Measurements from ENCODE around the gene YIF1B.
"Not testable (repeated sequence)": the region's sequence is repeated elsewhere in the genome, so short reads cannot be mapped to it uniquely, and the experiment has no call there.

Gene YIF1B, protein sequence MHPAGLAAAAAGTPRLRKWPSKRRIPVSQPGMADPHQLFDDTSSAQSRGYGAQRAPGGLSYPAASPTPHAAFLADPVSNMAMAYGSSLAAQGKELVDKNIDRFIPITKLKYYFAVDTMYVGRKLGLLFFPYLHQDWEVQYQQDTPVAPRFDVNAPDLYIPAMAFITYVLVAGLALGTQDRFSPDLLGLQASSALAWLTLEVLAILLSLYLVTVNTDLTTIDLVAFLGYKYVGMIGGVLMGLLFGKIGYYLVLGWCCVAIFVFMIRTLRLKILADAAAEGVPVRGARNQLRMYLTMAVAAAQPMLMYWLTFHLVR

DNA sequence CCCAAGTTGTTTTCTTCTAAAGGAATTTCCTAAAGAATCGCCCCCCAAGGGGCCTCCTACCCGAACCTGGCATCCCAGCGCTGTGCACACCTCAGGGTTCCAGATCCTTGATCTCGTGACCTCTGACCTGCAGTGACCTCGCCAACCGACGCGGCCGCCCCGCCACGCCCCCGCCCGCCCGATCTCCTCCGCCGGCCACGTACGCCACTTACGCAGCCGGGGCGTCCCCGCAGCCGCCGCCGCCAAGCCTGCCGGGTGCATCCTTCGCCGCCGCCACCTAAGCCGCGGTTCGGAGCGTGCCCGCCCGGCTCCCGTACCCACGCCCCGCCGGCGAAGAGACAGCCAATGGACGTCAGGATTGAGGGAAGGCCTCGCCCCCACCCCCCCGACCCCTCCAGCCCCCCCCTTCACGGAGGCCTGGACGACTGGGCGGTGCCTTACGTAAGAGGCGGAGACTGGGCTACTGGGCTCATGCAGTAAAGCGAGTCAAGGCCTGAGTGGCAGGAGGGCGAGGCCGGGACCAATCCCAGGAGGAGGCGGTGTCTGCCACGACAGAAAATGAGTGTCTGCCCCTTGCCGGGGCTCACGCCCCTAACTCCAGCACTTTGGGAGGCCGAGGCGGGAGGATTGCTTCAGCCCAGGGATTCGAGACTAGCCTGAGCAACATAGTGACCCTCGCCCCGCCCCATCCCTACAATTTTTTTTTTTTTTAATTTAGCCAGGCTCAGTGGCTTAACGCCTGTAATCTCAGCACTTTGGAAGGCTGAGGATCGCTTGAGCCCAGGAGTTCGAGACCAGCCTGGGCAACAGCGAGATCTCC, at the start of gene YIF1B:
TSS of gene YIF1B (minus strand) at position 291 of the 820 bp plus-strand sequence. CDS start at position 261, 30 bp downstream.
- DNase-seq (ENCODE audit: low read depth): peak; percentile 91

DNA sequence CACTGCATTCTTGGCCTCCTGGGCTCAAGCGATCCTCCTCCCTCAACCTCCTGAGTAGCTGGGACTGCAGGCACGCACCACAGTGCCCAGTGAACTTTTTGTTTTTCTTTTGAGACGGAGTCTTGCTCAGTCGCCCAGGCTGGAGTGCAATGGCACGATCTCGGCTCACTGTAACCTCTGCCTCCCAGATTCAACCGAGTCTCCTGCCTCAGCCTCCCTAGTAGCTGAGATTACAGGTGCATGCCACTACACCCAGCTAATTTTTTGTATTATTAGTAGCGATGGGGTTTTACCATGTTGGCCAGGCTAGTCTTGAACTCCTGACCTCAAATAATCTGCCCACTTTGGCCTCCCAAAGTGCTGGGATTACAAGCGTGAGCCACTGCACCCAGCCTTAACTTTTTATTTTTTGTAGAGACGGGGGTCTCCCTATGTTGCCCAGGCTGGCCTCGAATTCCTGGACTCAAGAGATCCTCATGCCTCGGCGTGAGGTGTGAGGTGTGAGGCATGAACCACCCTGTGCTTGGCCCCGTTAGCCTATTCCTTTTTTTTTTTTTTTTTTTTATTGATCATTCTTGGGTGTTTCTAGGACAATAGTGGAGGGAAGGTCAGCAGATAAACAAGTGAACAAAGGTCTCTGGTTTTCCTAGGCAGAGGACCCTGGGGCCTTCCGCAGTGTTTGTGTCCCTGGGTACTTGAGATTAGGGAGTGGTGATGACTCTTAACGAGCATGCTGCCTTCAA, 47.4 kb upstream of the YIF1B start:
- DNase-seq (ENCODE audit: low read depth): not testable (repeated sequence)

DNA sequence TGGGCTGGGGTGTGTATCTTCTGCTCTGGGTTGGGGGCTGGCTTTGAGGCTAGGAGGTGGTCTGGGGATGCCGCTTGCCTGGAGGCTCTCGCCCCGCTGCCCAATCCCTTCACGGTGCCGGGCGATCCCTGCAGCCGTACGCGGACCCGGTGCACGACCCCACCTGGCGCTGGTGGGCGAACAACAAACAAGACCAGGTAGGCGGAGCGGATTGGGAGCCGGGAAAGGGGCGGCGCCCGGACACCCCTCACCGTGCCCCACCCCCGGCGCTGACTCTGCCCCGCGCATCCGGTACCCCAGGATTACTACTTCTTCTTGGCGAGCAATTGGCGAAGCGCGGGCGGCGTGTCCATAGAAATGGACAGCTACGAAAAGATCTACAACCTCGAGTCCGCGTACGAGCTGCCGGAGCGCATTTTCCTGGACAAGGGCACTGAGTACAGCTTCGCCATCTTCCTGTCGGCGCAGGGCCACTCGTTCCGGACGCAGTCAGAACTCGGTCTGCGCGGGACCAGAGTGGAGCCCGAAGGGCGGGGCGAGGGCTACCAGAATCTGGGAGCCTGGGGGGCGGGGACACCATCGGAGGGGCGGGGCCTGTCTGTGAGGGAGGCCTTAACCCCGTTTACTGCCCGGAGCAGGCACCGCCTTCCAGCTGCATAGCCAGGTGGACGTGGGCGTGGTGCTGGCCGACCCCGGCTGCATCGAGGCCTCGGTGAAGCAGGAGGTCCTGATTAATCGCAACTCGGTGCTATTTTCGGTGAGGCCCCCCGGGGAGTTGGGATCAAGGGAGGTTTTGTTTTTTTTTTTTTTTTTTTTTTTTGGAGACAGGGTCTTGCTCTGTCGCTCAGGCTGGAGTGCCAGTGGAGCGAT, 46.6 kb upstream of the YIF1B start:
- DNase-seq (ENCODE audit: low read depth): peak; percentile 53

DNA sequence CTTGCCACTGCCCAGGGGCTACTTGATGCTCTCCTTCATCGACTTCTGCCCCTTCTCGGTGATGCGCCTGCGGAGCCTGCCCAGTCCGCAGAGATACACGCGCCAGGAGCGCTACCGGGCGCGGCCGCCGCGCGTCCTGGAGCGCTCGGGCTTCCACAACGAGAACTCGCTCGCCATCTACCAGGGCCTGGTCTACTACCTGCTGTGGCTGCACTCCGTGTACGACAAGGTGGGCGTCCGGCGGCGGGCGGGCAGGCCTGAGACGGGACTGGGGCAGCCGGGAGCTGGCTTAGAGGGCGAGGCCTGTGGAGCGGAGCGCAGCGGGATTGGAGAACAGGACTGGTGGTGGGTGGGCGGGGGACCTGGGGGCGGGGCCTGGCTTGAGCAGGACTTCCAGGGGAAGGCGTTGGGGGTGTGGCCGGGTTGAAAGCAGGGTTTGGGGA, 45.9 kb upstream of the YIF1B start:
- DNase-seq (ENCODE audit: low read depth): peak; percentile 33

DNA sequence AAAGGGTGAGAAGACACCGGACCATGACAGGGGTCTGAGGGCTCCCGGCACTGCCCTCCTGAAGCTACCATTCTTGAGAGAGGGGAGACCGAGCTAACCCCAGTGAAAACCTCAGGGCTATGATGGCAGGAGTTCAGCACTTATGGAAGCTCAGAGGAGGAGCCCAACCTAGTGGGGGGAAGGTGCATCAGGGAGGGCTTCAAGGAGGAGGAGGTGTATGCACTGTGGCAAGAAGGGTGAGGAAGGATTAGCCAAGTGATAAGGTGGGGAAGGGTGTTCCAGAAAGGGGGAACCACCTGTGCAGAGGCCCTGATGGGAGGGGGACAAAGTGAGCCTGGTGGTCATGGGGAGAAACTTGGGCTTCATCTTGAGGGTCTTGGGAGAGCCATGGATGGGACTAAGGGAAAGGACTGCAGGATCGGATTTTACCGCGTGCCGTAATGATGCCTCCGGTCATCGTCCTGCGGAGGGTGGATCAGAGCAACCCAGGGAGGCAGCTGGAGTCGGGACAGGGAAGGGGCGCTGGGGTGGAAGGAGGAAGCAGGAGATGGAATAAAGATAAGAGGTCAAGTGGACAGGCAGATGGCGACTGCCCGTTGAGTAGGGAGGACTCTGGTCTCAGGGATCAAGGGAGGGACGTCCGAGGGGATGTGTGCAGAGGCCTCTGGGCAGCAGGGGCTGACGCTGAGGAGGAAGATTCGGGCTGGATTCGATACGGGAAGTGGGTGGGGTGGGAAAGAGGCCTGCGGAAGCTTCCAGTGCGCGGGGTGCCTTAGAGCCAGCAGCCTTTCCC, 45.3 kb upstream of the YIF1B start:
- no peak for DNase-seq (ENCODE audit: low read depth)

DNA sequence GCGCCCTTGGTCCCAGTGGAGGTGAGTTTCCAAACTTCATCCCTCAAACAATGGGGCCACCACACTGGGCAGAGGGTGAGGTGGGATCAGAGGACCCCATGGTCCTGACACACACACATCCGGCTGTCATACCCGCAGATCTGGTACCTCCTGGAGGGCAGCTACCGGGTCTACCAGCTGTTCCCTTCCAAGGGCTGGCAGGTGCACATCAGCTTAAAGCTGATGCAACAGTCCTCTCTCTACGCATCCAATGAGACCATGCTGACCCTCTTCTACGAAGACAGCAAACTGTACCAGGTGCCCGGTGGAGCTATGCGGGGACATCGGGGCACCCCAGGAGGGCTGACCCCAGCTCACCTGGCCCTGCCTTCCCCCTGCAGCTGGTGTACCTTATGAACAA, 44.6 kb upstream of the YIF1B start:
- DNase-seq (ENCODE audit: low read depth): no peak

DNA sequence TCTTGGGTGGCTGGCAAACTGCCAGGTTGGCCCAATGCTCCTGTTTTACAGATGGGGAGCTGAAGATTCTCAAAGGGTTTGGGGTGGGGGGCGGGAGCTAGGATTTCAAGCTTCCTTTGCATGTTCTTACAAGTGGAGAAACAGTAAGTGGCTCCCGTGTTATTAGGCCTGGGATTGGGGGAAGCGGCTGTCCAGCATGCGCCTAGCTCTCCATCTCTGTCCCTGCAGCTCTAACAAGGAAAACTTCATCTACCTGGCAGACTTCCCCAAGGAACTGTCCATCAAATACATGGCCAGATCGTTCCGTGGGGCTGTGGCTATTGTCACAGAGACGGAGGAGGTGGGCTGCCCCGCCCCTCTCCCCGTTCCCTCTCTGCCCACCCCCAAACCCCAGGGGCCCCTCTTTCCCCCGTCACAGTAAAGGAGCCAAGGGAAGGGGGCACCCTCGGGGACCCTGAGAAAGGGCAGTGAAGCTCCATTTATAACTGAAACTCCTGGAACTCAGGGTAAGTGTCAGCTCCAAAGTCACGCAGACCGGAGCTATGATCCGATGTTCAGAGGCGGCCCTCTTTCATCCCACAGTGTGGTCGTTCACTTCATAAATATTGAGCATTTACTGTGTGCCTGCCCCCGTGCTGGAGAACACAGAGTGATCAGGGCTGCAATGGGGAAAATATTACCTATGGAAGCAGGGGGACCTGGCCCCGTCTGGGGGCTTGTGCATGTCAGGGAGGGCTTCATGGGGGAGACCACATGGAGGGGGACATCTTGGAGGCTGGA, 43.7 kb upstream of the YIF1B start:
- no peak for DNase-seq (ENCODE audit: low read depth)

DNA sequence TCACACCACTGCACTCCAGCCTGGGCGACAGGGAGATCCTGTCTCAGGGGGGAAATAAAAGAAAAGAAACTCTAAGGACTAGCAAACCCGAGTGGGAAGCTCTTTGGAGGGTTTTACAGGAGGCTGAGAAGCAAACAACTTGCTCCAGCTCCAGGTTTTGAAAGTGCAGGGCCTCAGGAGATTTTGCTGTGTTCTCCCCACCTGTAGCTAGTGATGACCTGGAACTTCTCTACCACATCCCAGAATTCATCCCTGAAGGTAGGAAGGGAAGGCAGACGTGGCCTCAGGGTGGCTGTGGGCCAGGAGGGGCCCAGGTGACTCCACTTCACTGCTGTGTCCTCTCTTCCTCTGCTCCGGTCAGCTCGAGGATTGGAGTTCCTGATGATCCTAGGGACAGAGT, 42.3 kb upstream of the YIF1B start:
- no peak for DNase-seq (ENCODE audit: low read depth)

DNA sequence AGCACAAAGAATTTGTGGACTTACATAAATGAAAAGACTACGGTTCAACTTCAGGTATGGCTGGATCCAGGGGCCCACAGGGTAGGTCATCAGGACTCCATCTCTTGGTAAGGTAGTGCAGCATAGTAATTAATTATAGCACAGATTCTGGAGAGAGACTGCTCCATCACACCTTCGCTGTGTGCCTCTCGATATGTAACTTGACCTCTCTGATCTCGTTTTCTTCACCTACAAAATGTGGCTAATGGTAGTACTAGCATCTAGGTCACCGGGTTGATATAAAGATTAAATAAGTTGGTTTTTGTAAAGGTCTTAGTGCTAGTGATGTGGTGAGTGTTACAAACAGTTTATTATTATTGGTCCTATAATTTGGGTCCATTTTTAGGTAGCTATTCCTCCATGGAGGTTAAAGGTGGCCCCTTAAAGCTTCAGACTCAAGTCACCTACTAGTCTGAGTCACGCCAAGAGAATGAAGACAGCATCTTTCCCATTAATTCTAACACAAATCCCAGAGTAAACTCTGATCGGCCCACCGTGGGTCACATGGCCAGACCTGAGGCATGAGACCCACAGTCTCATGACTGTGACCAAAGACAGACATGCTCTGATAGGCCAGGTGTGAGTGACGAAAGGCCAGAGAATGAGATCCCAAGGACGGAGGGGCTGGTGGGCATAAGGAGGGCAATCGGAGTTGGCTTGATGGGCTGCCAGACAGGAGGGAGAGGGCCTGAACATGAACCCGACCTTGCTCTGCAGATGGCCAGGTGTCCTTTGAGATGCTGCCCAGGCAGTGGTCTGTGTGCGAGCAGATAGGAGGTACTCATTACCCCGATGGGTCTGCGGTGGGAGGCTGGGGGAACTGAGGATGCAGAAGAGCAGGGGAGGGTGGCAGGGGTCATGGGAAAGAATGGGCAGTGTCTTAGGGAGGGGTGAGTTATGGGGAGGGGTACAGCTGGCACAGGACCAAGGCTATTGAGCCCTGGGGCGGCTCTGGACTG, 40.3 kb upstream of the YIF1B start:
- no peak for DNase-seq (ENCODE audit: low read depth)

DNA sequence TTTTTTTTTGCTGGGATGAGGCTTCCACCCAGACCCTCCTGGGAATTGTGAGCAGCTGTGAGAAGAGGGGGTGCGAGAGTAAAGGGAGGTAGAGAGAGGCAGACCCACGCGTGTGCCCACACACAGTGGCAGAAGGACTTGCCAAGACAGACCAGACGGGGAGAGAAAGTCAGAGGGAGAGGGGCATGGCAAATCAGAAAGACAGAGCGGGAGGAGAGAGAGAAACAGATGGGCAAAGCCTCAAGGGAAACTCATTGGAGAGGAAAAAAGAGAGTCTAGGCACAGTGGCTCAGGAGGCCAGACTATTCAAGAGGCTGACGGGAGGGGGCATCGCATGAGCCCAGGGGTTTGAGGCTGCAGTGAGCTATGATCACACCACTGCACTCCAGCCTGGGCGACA, 36.9 kb upstream of the YIF1B start:
- DNase-seq (ENCODE audit: low read depth): no peak

DNA sequence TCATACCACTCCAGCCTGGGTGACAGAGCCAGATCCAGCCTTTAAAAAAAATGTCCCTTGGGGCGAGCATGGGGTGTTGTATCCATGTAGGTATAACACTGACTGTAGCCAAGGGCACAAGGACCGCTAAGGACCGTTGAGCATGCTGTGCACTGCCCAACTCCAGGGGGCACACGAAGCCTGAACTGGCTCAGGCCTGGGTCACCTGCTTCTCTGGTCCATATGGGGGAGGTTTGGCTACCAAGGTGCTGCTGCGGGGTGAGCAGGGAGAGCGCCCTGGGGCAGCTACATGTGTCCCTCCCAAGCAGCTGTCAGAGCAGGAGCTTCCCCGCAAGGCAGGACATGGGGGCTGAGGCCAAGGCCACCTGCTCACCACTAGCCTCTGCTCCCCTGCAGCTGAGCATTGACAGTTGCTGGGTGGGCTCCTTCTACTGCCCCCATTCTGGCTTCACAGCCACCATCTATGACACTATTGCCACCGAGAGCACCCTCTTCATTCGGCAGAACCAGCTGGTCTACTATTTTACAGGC, 36.2 kb upstream of the YIF1B start:
- DNase-seq (ENCODE audit: low read depth): no peak

DNA sequence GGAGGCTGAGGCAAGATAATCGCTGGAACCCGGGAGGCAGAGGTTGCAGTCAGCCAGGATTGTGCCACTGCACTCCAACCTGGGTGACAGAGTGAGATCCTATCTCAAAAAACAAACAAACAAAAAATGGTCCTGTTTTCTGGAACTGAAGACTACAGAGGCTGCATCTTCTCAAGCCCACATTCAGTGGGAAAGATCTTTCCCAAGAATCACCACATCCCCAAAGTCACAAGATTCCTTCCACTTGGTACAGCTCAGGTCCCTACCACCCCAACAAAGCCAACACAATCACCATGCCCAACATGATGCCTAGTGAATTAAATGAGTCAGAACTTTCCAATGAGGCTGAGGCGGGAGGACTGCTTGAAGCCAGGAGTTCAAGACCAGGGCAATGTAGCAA, 35.1 kb upstream of the YIF1B start:
- no peak for DNase-seq (ENCODE audit: low read depth)

DNA sequence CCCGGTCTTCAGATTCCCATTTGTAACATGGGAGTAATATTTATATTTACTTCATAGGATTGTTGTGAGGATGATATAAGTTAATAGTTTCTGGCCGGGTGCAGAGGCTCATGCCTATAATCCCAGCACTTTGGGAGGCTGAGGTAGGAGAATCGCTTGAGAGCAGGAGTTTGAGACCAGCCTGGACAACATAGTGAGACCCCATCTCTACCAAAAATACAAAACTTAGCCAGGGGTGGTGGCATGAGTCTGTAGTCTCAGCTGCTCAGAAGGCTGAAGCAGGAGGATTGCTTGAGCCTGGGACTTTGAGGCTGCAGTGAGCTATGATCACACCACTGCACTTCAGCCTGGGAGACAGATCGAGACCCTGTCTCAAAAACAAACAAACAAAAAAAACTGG, 31.1 kb upstream of the YIF1B start:
- no peak for DNase-seq (ENCODE audit: low read depth)

DNA sequence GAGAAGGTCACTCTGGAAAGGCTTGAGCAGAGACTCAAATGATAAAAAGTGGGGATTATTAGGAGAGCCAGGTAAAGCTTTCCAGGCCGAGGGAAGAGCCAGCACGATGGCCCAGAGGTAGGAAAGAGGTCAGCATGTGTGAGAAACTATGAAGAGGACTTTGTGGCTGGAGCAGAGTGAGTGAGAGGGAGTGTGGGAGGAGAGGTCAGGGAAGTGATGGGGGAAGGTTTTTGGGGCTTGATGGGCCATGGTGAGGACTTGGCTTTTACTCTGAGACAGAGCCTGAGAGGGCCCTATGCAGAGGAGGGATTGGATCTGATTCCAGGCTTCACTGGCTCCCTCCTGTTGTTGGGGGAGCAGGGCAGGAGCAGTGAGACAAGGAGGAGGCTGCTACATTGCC, 25.2 kb upstream of the YIF1B start:
- DNase-seq (ENCODE audit: low read depth): no peak

DNA sequence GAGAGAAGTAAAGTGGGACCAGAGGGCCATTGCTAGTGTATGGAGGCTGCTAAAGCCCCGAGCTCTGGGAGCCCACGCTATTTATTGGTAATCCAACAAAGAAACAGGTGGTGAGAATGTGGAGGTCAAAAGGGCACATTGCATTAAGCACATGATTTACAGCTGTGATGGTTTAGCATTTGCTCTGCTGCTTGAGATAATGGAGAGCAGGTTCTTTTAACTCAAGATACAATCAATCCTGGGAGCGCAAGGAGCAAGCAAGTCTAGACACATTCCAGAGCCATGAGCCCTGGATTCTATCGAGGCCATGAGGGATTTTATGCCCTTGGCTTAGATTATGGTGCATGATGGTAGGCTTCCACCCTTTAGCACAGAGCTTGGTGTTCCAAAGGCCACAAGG, 23.3 kb upstream of the YIF1B start:
- DNase-seq (ENCODE audit: low read depth): not testable (repeated sequence)

DNA sequence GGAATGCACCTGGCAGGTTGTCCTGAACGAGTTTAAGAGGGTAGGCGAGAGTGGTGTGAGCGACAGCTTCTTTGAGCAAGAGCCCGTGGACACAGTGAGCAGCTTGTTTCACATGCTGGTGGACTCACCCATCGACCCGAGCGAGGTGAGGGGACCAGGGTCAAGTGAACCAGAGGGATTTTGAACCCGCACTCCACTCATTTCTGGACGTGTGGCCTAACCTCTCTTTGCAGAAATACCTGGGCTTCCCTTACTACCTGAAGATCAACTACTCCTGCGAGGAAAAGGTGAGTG, 21.6 kb upstream of the YIF1B start:
- DNase-seq (ENCODE audit: low read depth): no peak

DNA sequence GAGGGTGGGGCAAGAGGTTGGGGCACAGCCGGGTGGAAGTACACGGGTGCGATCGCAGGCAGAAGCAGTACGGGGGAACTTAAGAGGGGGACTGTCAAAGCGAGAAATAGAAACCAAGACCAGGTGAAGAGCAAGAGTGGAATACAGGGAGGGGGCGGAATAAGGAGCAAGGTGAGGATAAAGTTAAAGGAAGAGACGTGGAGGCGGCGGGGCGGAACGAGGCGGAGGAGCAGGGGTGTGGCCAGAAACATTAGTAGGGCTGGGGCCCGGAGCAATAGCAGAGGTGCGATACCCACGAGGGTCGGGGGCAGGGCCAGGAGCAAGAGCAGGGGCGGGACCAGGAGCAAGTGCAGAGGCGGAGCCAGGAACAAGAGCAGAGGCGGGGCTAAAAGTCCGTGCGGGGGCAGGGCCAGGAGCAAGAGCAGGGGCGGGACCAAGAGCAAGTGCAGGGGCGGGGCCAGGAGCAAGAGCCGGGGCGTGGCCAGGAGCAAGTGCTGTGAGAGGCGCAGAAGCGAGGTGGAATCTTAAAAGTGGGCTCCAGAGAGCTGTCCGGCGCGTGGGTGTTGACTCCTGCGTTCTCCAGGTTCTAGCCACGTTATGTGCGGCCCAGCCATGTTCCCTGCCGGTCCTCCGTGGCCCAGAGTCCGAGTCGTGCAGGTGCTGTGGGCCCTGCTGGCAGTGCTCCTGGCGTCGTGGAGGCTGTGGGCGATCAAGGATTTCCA, 21.1 kb upstream of the YIF1B start:
- DNase-seq (ENCODE audit: low read depth): peak; percentile 90

Measured in activated T-cell treated with anti-CD3 and anti-CD28 coated beads for 1 hour (primary cell).